Left lung (tissue), 10 donors: Measurements from ENCODE around the gene PTPRCAP. TPM values are rescaled to one million over a fixed set of nuclear protein-coding genes. Genes with fewer than 3 reads are reported as not detected.

Experiments used
- ATAC-seq: fragments of 200-7000 bp; cut with Tn5 transposase; one replicate; pipeline ENCODE4 v1.9.1; 2020; ENCODE audit warnings: moderate library complexity
- DNase-seq, 4 donors: peaks; one replicate each; pipeline ENCODE4 v3.0.0-alpha.2; 2013 to 2020
- H3K27ac ChIP-seq, 2 donors: fragments of 200-600 bp; sonication (generic) in 1 of 2; one replicate each; pipeline versions ENCODE4 v1.5.0 to v1.8.0; 2020 to 2021
- H3K27me3 ChIP-seq, 2 donors: fragments of 200-600 bp; sonication (generic) in 1 of 2; one replicate each; pipeline versions ENCODE4 v1.5.0 to v1.8.0; 2020 to 2021
- H3K36me3 ChIP-seq, 2 donors: fragments of 200-600 bp; sonication (generic) in 1 of 2; one replicate each; pipeline versions ENCODE4 v1.5.0 to v1.8.0; 2020 to 2021
- H3K4me1 ChIP-seq, 2 donors: fragments of 200-600 bp; one replicate each; pipeline ENCODE4 v1.8.0; 2021
- H3K4me3 ChIP-seq, 2 donors: fragments of 200-600 bp; sonication (generic) in 1 of 2; one replicate each; pipeline versions ENCODE4 v1.5.0 to v1.8.0; 2020 to 2021; ENCODE audit warnings: mild to moderate bottlenecking in 1 of 2
- H3K9me3 ChIP-seq, 2 donors: fragments of 200-600 bp; sonication (generic) in 1 of 2; one replicate each; pipeline versions ENCODE4 v1.5.0 to v1.8.0; 2020 to 2021
- intact Hi-C, 2 donors: fragments of 100-400 bp; cut with DNase I; formaldehyde crosslinking; loops; one replicate each; pipeline versions ENCODE4 v1.11.2 to v1.14.2; 2022
- polyA plus RNA-seq, 6 donors: library from polyadenylated mRNA; unstranded; fragments of 120-200 nt; gene quantifications; one replicate each; pipeline ENCODE4 v1.2.1, GENCODE V29; 2013; ENCODE audit not compliant: insufficient read length in 6 of 6
- total RNA-seq, 2 donors: library from RNA; stranded (reverse); fragmentation: NEBNext Ultra II Directional; extraction: Animal tissue kit (Norgen Biotek cat#: 25700); gene quantifications; one replicate each; pipeline ENCODE4 v1.2.1, GENCODE V29; 2021
- TF ChIP-seq, protein P1 (sequence below), 2 donors: fragments of 200-600 bp; sonication (generic) in 1 of 2; IDR thresholded peaks; one replicate each; pipeline versions ENCODE4 v1.5.0 to v1.8.0; 2021; ENCODE audit warnings: antibody characterized with exemption in 2 of 2
- donor health status: DM: no; HTN: yes; CAD: no.
- donor health status: DM: no; HTN: no; CAD: no.

Gene PTPRCAP
- total and polyA plus RNA-seq, 8 donors = 1.6 to 12.5 (median 2.7) TPM

DNA sequence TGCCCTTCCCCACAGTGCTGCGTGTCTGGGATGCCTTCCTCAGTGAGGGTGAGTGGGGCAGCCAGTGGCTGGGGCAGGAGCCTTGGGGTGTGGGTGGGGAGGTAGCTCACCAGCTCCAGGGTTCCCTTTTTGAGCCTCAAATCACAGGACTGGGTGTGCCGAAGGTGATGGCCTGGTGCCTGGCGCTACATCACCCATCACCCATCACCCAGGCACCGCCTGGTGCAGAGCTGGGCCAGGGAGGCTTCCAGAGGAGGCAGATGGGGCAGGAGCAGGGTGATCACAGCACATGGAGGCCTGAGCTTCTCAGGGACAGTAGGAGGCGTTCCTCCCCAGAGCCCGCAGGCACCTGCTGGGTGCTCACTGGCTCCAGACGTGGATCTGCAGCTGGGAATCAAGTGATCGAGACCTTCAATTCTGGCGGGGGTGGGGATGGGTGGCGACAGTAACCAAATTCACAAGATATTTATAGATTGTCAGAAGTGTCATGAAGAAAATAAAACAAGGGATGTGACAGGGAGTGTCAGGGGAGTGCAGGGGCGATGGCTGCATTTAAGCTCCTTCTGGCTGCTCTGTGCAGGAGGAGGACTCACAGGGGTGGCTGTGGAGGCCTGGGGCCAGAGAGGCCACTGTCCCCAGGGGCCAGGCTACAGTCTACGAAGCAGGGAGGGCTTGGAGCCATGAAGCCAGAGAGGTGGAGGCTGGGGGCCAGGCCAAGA is 30.4 kb downstream of the PTPRCAP start:
- intact Hi-C loops = no loop called here
- H3K4me3 ChIP-seq = no peak overlapping the region
- no peaks in the 10 kb centered on the region for H3K9me3 ChIP-seq
- no peaks in the 10 kb centered on the region for H3K36me3 ChIP-seq
- DNase-seq = no peak
- ATAC-seq = no peak
- H3K27me3 ChIP-seq = peaks cover 0 to 20% of the 10 kb centered on the region in 2 donors
- TF ChIP-seq, protein P1, sequence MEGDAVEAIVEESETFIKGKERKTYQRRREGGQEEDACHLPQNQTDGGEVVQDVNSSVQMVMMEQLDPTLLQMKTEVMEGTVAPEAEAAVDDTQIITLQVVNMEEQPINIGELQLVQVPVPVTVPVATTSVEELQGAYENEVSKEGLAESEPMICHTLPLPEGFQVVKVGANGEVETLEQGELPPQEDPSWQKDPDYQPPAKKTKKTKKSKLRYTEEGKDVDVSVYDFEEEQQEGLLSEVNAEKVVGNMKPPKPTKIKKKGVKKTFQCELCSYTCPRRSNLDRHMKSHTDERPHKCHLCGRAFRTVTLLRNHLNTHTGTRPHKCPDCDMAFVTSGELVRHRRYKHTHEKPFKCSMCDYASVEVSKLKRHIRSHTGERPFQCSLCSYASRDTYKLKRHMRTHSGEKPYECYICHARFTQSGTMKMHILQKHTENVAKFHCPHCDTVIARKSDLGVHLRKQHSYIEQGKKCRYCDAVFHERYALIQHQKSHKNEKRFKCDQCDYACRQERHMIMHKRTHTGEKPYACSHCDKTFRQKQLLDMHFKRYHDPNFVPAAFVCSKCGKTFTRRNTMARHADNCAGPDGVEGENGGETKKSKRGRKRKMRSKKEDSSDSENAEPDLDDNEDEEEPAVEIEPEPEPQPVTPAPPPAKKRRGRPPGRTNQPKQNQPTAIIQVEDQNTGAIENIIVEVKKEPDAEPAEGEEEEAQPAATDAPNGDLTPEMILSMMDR (IDR thresholded peaks at IDR 0.05) = no peak
- H3K27ac ChIP-seq = peak overlapping the region in 1 of 2 donors; percentile 53
- peaks cover 0 to 76% of the 10 kb centered on the region in 2 donors for H3K4me1 ChIP-seq

DNA sequence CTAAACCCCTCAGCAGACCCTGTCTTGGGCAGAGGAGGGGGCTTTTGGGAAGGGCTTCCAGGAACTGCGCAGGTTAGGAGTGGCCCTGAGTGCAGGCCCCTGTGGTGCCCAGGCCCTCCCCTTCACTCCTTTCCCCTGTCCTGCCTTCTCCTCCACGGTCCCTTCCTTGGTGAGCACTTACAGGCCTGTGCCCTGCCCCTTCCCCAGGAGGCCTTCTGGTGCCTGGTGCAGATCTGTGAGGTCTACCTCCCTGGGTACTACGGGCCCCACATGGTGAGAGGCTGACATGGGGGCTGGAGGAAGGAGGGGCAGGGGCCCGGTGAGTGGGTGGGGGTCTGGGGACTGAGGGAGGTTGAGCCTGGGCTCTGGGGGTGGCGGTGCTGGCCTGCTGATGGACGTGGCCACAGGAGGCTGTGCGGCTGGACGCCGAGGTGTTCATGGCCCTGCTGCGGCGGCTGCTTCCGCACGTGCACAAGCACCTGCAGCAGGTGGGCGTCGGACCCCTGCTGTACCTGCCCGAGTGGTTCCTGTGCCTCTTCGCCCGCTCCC is 31.0 kb downstream of the PTPRCAP start:
- ATAC-seq (no peak), DNase-seq (no peak)
- TF ChIP-seq, protein P1 (IDR thresholded peaks at IDR 0.05) = no peak
- Histone ChIP-seq H3K4me1 (peaks cover 0 to 78% of the 10 kb centered on the region in 2 donors), H3K27ac (peak overlapping the region in 1 of 2 donors; percentile 53), H3K4me3 (no peak overlapping the region), H3K36me3 (no peaks in the 10 kb centered on the region), H3K9me3 (no peaks in the 10 kb centered on the region), H3K27me3 (peaks cover 0 to 20% of the 10 kb centered on the region in 2 donors)
- intact Hi-C loops = no loop called here

DNA sequence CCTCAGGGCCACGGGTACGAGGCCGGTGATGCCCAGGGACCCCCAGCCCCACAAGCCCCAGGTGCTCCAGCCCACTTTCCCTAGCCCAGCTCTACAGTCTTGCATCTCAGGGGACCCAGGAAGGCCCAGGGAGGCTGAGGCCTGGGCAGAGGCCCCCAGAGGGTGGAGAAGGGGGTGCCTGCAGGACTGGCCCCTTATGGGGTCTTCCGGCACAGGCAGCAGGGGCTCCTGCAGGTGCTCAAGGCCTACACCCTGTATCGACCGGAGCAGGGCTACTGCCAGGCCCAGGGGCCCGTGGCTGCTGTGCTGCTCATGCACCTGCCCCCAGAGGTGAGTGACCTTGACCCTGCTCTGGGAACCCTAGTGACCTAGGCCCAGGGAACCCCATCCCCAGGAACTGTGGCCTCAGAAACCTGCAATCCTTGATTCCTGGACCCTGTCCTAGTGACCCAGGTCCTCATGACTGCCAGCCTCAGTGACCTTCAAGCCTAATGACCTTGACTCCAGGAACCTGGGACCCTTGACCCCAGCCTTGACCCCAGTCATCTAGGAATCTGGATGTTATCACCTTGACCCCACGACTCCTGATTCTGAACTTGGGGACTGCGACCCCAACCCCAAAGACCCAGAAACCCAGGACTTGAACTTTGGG is 31.7 kb downstream of the PTPRCAP start:
- Histone ChIP-seq H3K4me1 (peaks cover under 1 to 80% of the 10 kb centered on the region in 2 donors), H3K36me3 (no peaks in the 10 kb centered on the region), H3K9me3 (no peaks in the 10 kb centered on the region), H3K27me3 (peaks cover 0 to 18% of the 10 kb centered on the region in 2 donors), H3K27ac (peak overlapping the region in 1 of 2 donors; percentile 43), H3K4me3 (peak overlapping the region in 1 of 2 donors; percentile 51)
- DNase-seq (no peak), ATAC-seq (no peak)
- intact Hi-C loops = no loop called here
- TF ChIP-seq, protein P1 (IDR thresholded peaks at IDR 0.05) = no peak

DNA sequence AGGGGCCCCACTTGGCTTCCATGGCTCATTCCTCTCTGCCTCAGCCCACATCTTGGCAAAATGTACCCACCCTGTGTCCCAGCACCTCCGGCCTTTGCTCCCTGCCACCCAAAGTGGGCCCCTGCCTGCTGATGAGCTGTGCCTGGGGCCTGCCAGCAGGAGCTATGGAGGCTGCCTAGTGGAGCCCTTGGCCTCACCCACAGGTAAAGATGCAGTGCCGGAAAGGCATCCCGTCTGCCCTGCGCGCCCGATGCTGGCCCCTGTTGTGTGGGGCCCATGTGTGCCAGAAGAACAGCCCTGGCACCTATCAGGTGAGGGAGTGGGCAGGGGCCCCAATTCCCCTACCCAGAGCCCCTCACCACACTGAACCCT is 32.3 kb downstream of the PTPRCAP start:
- peak overlapping the region in 1 of 2 donors; percentile 51 for H3K4me3 ChIP-seq

More for the DNA sequence above, 32.3 kb downstream of the PTPRCAP start:
- peaks cover 0 to 11% of the 10 kb centered on the region in 2 donors for H3K27me3 ChIP-seq
- H3K9me3 ChIP-seq = no peaks in the 10 kb centered on the region
- H3K4me1 ChIP-seq = peaks cover 7 to 84% of the 10 kb centered on the region in 2 donors
- H3K27ac ChIP-seq = peak overlapping the region in 1 of 2 donors; percentile 43
- ATAC-seq = no peak
- no peak for DNase-seq
- intact Hi-C loops = no loop called here
- TF ChIP-seq, protein P1 (IDR thresholded peaks at IDR 0.05) = no peak
- H3K36me3 ChIP-seq = peaks cover 0 to 4% of the 10 kb centered on the region in 2 donors
